HFF-Myc (cell line): ENCODE data around the gene ME3.

Source experiments
- DNase-seq: peaks from one replicate; pipeline ENCODE4 v3.0.0-alpha.2; 2011; ENCODE audit warnings: low read depth; ENCODE audit errors: extremely low read depth
- H3K4me3 ChIP-seq: replicated peaks from 2 replicates; pipeline ENCODE4 v1.5.1; 2011; ENCODE audit warnings: low read depth, mild to moderate bottlenecking, control low read depth, low read length
- TF ChIP-seq, protein P1 (sequence below): IDR thresholded peaks from 2 replicates; pipeline ENCODE4 v1.5.1; 2012; ENCODE audit warnings: mild to moderate bottlenecking, low read depth, low read length, control low read depth; ENCODE audit errors: missing control alignments

The ME3 gene

DNA sequence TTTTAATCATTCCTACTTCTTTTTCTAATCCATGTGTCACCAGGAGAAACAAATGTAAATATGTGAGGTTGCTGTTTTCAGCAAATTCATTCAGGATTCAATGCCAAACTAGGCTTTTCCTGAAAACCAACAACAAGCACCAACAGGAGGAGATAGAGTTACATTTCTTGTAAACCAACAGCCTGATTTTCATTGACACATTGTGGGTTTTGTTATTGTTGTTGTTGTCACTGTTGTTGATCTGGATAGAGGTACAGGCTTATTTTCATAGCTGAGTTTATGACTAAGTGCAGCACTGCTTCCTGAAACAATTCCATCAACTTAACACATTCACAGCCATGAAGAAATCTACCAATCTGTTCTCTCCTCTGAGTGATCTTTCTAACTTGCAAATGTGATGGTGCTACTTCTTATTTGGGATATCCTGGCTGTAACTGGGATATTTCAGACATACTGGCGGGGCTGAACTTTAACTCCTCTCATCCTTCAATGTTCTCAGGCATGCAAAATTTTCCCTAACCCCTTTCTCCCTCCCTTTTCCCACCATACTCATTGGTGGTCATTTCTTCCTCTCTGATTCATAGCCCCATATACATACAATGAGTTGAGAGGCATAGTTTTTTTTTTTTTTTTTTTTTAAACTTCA is 65.5 kb downstream of the ME3 start:
- no peak for DNase-seq
- TF ChIP-seq, protein P1, sequence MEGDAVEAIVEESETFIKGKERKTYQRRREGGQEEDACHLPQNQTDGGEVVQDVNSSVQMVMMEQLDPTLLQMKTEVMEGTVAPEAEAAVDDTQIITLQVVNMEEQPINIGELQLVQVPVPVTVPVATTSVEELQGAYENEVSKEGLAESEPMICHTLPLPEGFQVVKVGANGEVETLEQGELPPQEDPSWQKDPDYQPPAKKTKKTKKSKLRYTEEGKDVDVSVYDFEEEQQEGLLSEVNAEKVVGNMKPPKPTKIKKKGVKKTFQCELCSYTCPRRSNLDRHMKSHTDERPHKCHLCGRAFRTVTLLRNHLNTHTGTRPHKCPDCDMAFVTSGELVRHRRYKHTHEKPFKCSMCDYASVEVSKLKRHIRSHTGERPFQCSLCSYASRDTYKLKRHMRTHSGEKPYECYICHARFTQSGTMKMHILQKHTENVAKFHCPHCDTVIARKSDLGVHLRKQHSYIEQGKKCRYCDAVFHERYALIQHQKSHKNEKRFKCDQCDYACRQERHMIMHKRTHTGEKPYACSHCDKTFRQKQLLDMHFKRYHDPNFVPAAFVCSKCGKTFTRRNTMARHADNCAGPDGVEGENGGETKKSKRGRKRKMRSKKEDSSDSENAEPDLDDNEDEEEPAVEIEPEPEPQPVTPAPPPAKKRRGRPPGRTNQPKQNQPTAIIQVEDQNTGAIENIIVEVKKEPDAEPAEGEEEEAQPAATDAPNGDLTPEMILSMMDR = no peak

DNA sequence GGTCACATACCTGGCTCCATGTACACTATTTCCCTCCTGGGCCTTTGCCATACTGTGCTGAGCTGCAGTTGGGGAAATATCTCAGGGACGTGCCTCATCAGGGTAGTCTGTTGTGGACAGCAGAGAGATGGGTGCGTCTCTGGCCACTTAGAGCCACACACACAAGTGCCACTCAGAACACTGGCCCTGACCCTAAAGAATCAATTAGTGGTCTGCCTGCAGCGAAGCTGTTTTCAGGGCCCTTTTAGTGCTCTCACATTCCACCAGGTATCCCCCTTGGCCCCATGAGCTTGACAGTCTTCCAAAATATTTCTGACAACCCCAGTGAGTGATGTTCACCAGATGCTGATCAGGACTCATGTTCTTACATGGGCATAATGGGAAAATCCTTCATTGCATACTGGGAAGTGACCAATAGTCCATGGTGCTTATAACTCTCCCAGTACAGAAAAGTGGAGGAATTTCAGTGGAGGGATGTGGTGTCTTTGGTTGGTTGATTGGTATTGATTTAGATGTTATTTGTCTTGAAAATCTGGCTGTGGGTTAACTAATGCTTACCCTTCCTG is 66.1 kb downstream of the ME3 start:
- TF ChIP-seq, protein P1 = no peak
- no peak overlapping the region for H3K4me3 ChIP-seq
- no peak for DNase-seq

More for the DNA sequence above, 65.5 kb downstream of the ME3 start:
- no peak overlapping the region for H3K4me3 ChIP-seq

DNA sequence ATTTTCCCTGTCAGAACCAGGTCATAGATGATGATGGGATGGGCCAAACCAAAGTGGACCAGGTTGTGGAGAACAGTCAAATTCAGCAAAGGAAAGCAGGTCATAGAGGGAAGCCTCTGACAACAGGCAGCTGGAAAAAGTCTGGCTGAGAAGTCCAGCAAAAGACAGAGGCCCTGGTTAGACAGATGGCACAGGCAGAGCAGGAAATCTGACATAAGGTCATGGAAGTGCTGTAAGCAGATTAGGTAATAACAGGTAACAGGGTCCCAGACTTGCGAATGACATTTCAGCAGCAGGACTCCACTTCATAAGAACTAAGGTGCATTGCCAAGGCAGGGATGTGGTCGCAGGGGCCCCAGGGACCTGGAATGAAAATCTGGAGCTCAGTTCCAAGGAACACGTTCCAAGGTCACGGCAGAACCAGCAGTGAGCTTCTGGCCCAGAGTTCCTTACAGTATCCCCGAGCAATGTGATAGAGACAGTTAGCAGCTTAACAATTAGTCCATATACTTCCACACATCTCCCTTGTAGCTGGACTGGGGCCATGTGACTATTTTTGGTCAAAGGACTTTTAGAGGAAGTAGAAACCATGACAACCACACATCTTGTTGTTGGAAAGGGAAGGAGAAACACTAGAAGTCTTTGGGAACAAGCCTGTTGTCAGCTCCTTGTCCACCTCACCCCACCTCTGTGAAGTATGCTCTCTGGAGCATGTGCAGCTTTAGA is 75.4 kb downstream of the ME3 start:
- DNase-seq = no peak
- H3K4me3 ChIP-seq = no peak overlapping the region
- TF ChIP-seq, protein P1 = no peak

- no peak overlapping the region for H3K4me3 ChIP-seq
- TF ChIP-seq, protein P1 = no peak
- DNase-seq = no peak
These were observed 76.5 kb downstream of the ME3 start for GRCh38 chr11:86595955-86596354.

DNA sequence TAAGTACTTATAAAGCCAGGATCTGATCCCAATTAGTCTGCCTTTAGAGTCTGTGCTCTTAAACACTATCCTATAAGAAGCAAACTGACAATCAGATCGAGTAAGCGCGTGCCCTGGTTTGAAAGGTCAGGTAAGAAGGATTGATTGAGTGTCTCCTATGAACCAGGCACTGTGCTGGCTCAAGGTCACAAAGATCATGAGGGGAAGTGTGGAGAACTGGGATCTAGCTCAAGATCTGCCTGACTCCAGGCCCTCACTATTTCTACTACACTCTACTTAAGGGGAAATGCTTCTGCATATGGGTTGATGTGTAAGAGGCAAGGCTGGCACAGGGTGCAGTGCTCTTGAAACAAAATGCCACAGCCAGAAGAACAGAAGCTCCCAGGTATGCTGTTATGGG is 77.0 kb downstream of the ME3 start:
- no peak for DNase-seq
- no peak overlapping the region for H3K4me3 ChIP-seq
- TF ChIP-seq, protein P1 = no peak

- TF ChIP-seq, protein P1 = no peak
- H3K4me3 ChIP-seq = no peak overlapping the region
- no peak for DNase-seq
These were observed 77.7 kb downstream of the ME3 start for GRCh38 chr11:86594746-86595145.
